HT-29 (cell line): ENCODE results near the gene PSG1. TPM values are rescaled to one million over a fixed set of nuclear protein-coding genes. Genes with fewer than 3 reads are reported as not detected.
"Not testable (repeated sequence)": the region's sequence is repeated elsewhere in the genome, so short reads cannot be mapped to it uniquely, and the experiment has no call there.

Experiments used
- DNase-seq: peaks from one replicate; pipeline ENCODE4 v3.0.0-alpha.2; 2015; ENCODE audit warnings: low spot score
- total RNA-seq: library from RNA; depleted of rRNA; stranded (reverse); fragments of >200 nt; shearing (Covaris generic); gene quantifications from 2 replicates; pipeline ENCODE4 v1.2.3, GENCODE V29; 2014; rRNA removed

The PSG1 gene
- total RNA-seq, 1 experiment from 2014 or later: not detected

DNA sequence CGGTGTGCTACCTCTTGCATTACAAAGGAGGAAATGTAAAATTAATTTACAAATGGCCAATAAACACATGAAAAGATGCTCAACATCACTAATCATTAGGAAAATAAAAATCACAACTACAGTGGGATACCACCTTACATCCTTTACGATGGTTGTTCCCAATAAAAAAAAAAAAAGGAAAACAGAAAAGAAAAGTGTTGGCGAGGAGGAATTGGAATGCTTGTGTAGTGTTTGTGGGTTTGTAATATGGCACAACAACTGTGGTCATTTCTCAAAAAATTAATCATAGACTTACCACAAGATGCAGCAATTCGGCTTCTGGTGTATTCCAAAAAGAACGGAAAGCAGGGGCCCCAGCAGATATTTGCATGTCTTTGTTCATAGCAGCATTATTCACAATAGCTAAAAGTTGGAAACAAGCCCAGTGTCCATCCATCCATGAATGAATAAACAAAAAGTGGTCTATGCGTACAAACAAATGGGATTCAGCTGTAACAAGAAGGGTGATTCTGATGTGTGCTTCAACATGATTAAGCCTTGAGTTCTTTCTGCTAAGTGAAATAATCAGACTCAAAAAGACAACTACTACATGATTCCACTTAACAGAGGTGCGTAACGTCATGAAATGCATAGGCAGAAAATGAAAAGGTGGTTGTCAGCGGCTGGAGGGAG is 58.1 kb downstream of the PSG1 start:
- DNase-seq: not testable (repeated sequence)

DNA sequence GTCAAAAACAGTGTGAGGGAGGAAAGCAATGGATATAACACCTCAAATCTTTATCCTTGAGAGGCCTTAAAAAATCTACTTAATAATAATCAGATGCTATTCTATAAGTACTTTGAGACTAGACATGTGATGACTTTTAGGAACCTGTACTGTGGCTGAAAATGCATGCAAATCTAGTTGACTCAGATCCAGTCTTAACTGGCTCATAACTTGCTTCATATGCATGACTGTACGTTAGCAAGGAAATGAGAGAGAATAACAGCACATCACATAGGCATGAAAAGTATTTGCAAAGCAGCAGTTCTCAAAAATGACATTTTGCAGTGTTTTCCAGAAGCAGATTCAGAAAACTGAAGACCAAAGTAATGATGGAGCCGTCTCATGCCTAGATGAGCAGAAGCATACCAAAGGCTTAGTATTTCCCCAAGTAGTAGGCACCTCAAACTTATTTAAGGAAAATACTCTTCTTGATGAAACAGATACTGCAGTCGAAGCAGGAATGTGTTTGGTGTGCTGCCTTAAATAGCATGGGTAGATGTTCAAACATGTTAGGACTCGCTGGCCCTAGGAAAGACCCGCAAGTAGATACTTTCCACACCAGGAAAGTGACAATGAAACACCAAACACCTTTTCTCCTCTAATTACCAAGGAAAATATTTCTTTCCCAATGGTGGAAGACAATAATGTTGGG is 59.4 kb downstream of the PSG1 start:
- not testable (repeated sequence) for DNase-seq

DNA sequence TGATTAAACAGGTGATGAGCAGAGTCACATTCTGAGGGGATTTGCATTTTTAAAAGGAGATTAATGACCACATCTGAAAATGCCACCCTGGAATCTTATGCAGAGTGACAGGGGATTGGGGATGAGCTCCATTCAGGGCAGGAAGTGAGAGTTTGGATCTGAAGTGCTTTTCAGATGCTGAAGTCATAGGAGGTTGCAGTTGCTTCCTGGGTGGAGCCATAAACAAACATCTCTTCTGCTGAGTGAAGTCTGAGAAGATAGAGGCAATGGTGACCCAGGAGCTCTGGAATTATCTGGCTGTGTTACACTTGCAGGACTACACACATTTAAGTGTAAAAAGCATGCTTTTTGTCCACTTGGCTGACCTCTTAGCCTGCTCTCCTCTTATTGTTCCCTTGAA is 62.6 kb downstream of the PSG1 start:
- no peak for DNase-seq

Other genes with a start within 250 kb of the PSG1 start
- not detected in 2 replicates for gene PSG3, start 139.2 kb downstream of the PSG1 start, total RNA-seq
- not detected in 2 replicates for gene PSG8, start 114.0 kb downstream of the PSG1 start, total RNA-seq
- gene PSG6, start 38.2 kb upstream of the PSG1 start, total RNA-seq: not detected in 2 replicates
- gene PSG7, start 57.5 kb upstream of the PSG1 start, total RNA-seq: not detected in 2 replicates
- gene PSG11, start 146.8 kb upstream of the PSG1 start, total RNA-seq: not detected in 2 replicates
- gene PSG2, start 203.0 kb upstream of the PSG1 start, total RNA-seq: not detected in 2 replicates